Inflammatory macrophage treated with lipopolysaccharide for 1 hour (primary cell): ENCODE measurements around the gene PLEKHG5.
"Not testable (repeated sequence)": the region's sequence is repeated elsewhere in the genome, so short reads cannot be mapped to it uniquely, and the experiment has no call there.

Experiments
- DNase-seq, 2 donors: peaks; one replicate each; pipeline ENCODE4 v3.0.0-alpha.2; 2020 to 2022

PLEKHG5 gene

GRCh38 chr1:6445062-6445763 is 46.3 kb downstream of the PLEKHG5 start:
- peak in 1 of 2 donors; percentile 40 for DNase-seq

GRCh38 chr1:6444377-6444776 is 47.1 kb downstream of the PLEKHG5 start:
- DNase-seq = no peak

- no peak for DNase-seq
Observed at GRCh38 chr1:6443339-6444115, 47.9 kb downstream of the PLEKHG5 start.

- DNase-seq = no peak
Observed at GRCh38 chr1:6441586-6441985, 49.9 kb downstream of the PLEKHG5 start.

- no peak for DNase-seq
Observed at GRCh38 chr1:6440198-6441126, 51.0 kb downstream of the PLEKHG5 start.

- DNase-seq = peak in 1 of 2 donors; percentile 63
Observed at GRCh38 chr1:6438047-6438525, 53.4 kb downstream of the PLEKHG5 start.

- not testable (repeated sequence) for DNase-seq
Observed at GRCh38 chr1:6437012-6437700, 54.3 kb downstream of the PLEKHG5 start.

- DNase-seq = not testable (repeated sequence)
Observed at GRCh38 chr1:6436277-6436676, 55.2 kb downstream of the PLEKHG5 start.

- no peak for DNase-seq
Observed at GRCh38 chr1:6435547-6435946, 55.9 kb downstream of the PLEKHG5 start.

- no peak for DNase-seq
Observed at GRCh38 chr1:6435129-6435528, 56.3 kb downstream of the PLEKHG5 start.

GRCh38 chr1:6434186-6434585 is 57.3 kb downstream of the PLEKHG5 start:
- DNase-seq = no peak

- not testable (repeated sequence) for DNase-seq
Observed at GRCh38 chr1:6431645-6432579, 59.6 kb downstream of the PLEKHG5 start.

GRCh38 chr1:6429660-6430411 is 61.6 kb downstream of the PLEKHG5 start:
- peak; percentile 47 to 78 for DNase-seq

- not testable (repeated sequence) for DNase-seq
Observed at GRCh38 chr1:6428453-6428852, 63.0 kb downstream of the PLEKHG5 start.

GRCh38 chr1:6427441-6428390 is 63.8 kb downstream of the PLEKHG5 start:
- DNase-seq = no peak

GRCh38 chr1:6426972-6427350 is 64.5 kb downstream of the PLEKHG5 start:
- no peak for DNase-seq

GRCh38 chr1:6426277-6426971 is 65.0 kb downstream of the PLEKHG5 start:
- no peak for DNase-seq

GRCh38 chr1:6425658-6426057 is 65.8 kb downstream of the PLEKHG5 start:
- no peak for DNase-seq
